Common myeloid progenitor, CD34-positive (primary cell): Measurements from ENCODE around the gene PGLYRP3.

Experiments used
- CTCF ChIA-PET: fragments of 350-600 bp; sonication (Branson Sonifier 250); formaldehyde crosslinking; loops from one replicate; lab custom pipeline; 2021; ENCODE audit warnings: antibody characterized with exemption; lab: Charles Lee
- POLR2A ChIA-PET: fragments of 350-600 bp; sonication (Branson Sonifier 250); formaldehyde crosslinking; loops from one replicate; lab custom pipeline; 2021; ENCODE audit warnings: antibody characterized with exemption; lab: Charles Lee
- DNase-seq, 3 donors: peaks; one replicate each; pipeline versions ENCODE4 v3.0.0 to v3.0.0-alpha.2; 2013
- H3K27ac ChIP-seq, 2 experiments: 1 replicate in 1 of 2; 2 replicates in 1 of 2; pipeline ENCODE4 v1.7.0; 2013; ENCODE audit warnings: inconsistent platforms in 2 of 2, low read length in 2 of 2, mild to moderate bottlenecking in 2 of 2, low read depth in 1 of 2, moderate library complexity in 1 of 2; ENCODE audit not compliant: severe bottlenecking in 2 of 2, insufficient read depth in 1 of 2, poor library complexity in 1 of 2
- H3K27me3 ChIP-seq, 5 experiments: replicated peaks in 2 of 5; 1 replicate in 3 of 5; 2 replicates in 2 of 5; pipeline versions ENCODE4 v1.6.1 to v1.7.0; 2013; ENCODE audit warnings: low read length in 4 of 5, mild to moderate bottlenecking in 2 of 5, moderate library complexity in 2 of 5, inconsistent platforms in 1 of 5; ENCODE audit not compliant: insufficient read depth in 5 of 5, control insufficient read depth in 4 of 5
- H3K36me3 ChIP-seq, 4 experiments: 1 replicate in 2 of 4; 2 replicates in 2 of 4; pipeline versions ENCODE4 v1.6.1 to v1.7.0; 2013; ENCODE audit warnings: low read length in 3 of 4, control low read depth in 1 of 4, mild to moderate bottlenecking in 1 of 4; ENCODE audit not compliant: control insufficient read depth in 4 of 4, insufficient read depth in 4 of 4
- H3K4me1 ChIP-seq, 4 experiments: 1 replicate in 3 of 4; 2 replicates in 1 of 4; pipeline versions ENCODE4 v1.6.1 to v1.7.1; 2013; ENCODE audit warnings: low read length in 3 of 4, mild to moderate bottlenecking in 3 of 4, control low read depth in 1 of 4, inconsistent platforms in 1 of 4, moderate library complexity in 1 of 4; ENCODE audit not compliant: control insufficient read depth in 4 of 4, insufficient read depth in 4 of 4; ENCODE audit errors: control extremely low read depth in 1 of 4
- H3K4me3 ChIP-seq, 7 experiments: 1 replicate in 4 of 7; 2 replicates in 3 of 7; pipeline versions ENCODE4 v1.5.1 to v1.7.0; 2013; ENCODE audit warnings: mild to moderate bottlenecking in 7 of 7, low read length in 6 of 7, moderate library complexity in 6 of 7, inconsistent platforms in 2 of 7, low read depth in 2 of 7, control low read depth in 1 of 7; ENCODE audit not compliant: insufficient read depth in 4 of 7, control insufficient read depth in 1 of 7; ENCODE audit errors: extremely low read depth in 1 of 7
- H3K9me3 ChIP-seq, 5 experiments: 1 replicate in 4 of 5; 2 replicates in 1 of 5; pipeline versions ENCODE4 v1.6.1 to v1.7.1; 2013; ENCODE audit warnings: low read length in 4 of 5, mild to moderate bottlenecking in 2 of 5, inconsistent platforms in 1 of 5, low read depth in 1 of 5, moderate library complexity in 1 of 5; ENCODE audit not compliant: control insufficient read depth in 4 of 5, insufficient read depth in 2 of 5; ENCODE audit errors: control extremely low read depth in 1 of 5
- WGBS: methylation state at CpG from one replicate; pipeline ENCODE4 v1.1.5; 2013; ENCODE audit not compliant: insufficient coverage; 5-methylcytosine and 5-hydroxymethylcytosine counted together

PGLYRP3 gene

GRCh38 chr1:153302308-153302707, 10.4 kb downstream of the PGLYRP3 start:
- CTCF ChIA-PET = no interaction called here
- POLR2A ChIA-PET = no interaction called here
- no peaks in the 10 kb centered on the region for H3K9me3 ChIP-seq
- no peak overlapping the region for H3K4me3 ChIP-seq
- no CpG with 5 or more reads among the region's 5 CpGs for WGBS
- H3K27ac ChIP-seq = no peak overlapping the region
- H3K4me1 ChIP-seq = peaks cover 0 to 4% (median 0%) of the 10 kb centered on the region in 4 experiments
- H3K27me3 ChIP-seq = peaks cover 0 to 3% (median 0%) of the 10 kb centered on the region in 5 experiments
- no peak for DNase-seq
- H3K36me3 ChIP-seq = no peaks in the 10 kb centered on the region

- H3K4me1 ChIP-seq = peaks cover 2 to 29% (median 20%) of the 10 kb centered on the region in 4 experiments
- CTCF ChIA-PET = interaction anchor here (1.0 to 1.7 kb wide), 2 partner anchors 18 to 20 kb away, joined by 3 to 6 read pairs; partner anchors contain the start of gene PGLYRP3
- 49% methylated on average over 5 of the region's 9 CpGs for WGBS
- no peaks in the 10 kb centered on the region for H3K36me3 ChIP-seq
- H3K27ac ChIP-seq = no peak overlapping the region
- no peaks in the 10 kb centered on the region for H3K9me3 ChIP-seq
- H3K4me3 ChIP-seq = peak overlapping the region in 1 of 7 experiments; percentile 16
- H3K27me3 ChIP-seq = no peaks in the 10 kb centered on the region
- peak; percentile 23 to 76 (median 74) for DNase-seq
- POLR2A ChIA-PET = no interaction called here
These were observed 18.9 kb downstream of the PGLYRP3 start for GRCh38 chr1:153293851-153294250.

- Histone ChIP-seq H3K27me3 (no peaks in the 10 kb centered on the region), H3K27ac (no peak overlapping the region), H3K36me3 (no peaks in the 10 kb centered on the region), H3K4me1 (peaks cover 2 to 29% (median 20%) of the 10 kb centered on the region in 4 experiments), H3K4me3 (no peak overlapping the region), H3K9me3 (no peaks in the 10 kb centered on the region)
- peak in 2 of 3 donors; percentile 4 to 10 for DNase-seq
- CTCF ChIA-PET = interaction anchor here (1.0 to 1.7 kb wide), 2 partner anchors 19 to 20 kb away, joined by 3 to 6 read pairs; partner anchors contain the start of gene PGLYRP3
- POLR2A ChIA-PET = no interaction called here
- WGBS = 88% methylated on average over 5 of the region's 7 CpGs
These were observed 19.3 kb downstream of the PGLYRP3 start for GRCh38 chr1:153293480-153293775.

GRCh38 chr1:153292740-153293479, 19.8 kb downstream of the PGLYRP3 start:
- peak overlapping the region in 1 of 7 experiments; percentile 36 for H3K4me3 ChIP-seq
- H3K4me1 ChIP-seq = peaks cover 2 to 29% (median 20%) of the 10 kb centered on the region in 4 experiments
- no peaks in the 10 kb centered on the region for H3K9me3 ChIP-seq
- H3K27me3 ChIP-seq = no peaks in the 10 kb centered on the region
- WGBS = 93% methylated on average over 17 of the region's 25 CpGs
- no peaks in the 10 kb centered on the region for H3K36me3 ChIP-seq
- POLR2A ChIA-PET = no interaction called here
- CTCF ChIA-PET = interaction anchor here (1.0 to 1.7 kb wide), 4 partner anchors 11 to 62 kb away, joined by 3 to 6 read pairs (median 3); partner anchors contain the start of gene PGLYRP3
- DNase-seq = peak in 2 of 3 donors; percentile 11 to 18
- no peak overlapping the region for H3K27ac ChIP-seq

GRCh38 chr1:153292185-153292584, 20.6 kb downstream of the PGLYRP3 start:
- no peak for DNase-seq
- 96% methylated on average over 5 of the region's 8 CpGs for WGBS
- ChIA-PET POLR2A (no interaction called here), CTCF (interaction anchor here (1.0 to 1.7 kb wide), 6 partner anchors 12 to 204 kb away, joined by 3 to 6 read pairs (median 4); partner anchors contain the start of gene PGLYRP3)
- Histone ChIP-seq H3K4me3 (no peak overlapping the region), H3K9me3 (no peaks in the 10 kb centered on the region), H3K4me1 (peaks cover 2 to 29% (median 20%) of the 10 kb centered on the region in 4 experiments), H3K36me3 (no peaks in the 10 kb centered on the region), H3K27me3 (no peaks in the 10 kb centered on the region), H3K27ac (no peak overlapping the region)

GRCh38 chr1:153291514-153291913, 21.2 kb downstream of the PGLYRP3 start:
- no peaks in the 10 kb centered on the region for H3K36me3 ChIP-seq
- DNase-seq = no peak
- ChIA-PET CTCF (interaction anchor here (0.6 to 1.6 kb wide), 8 partner anchors 13 to 1115 kb away, joined by 3 to 4 read pairs (median 3); no protein-coding TSS in a partner anchor), POLR2A (no interaction called here)
- H3K27ac ChIP-seq = no peak overlapping the region
- H3K4me1 ChIP-seq = peaks cover 2 to 29% (median 20%) of the 10 kb centered on the region in 4 experiments
- H3K27me3 ChIP-seq = no peaks in the 10 kb centered on the region
- no peaks in the 10 kb centered on the region for H3K9me3 ChIP-seq
- no peak overlapping the region for H3K4me3 ChIP-seq
- 89% methylated on average over 3 of the region's 5 CpGs for WGBS
